IMR-90 (cell line): ENCODE results near the gene PCDH1. TPM values are rescaled to one million over a fixed set of nuclear protein-coding genes. Genes with fewer than 3 reads are reported as not detected.

Experiments
- ATAC-seq: fragments of 200-7000 bp; cut with Tn5 transposase; 2 replicates; pipeline ENCODE4 v1.9.1; 2020; ENCODE audit warnings: low read depth, mild to moderate bottlenecking, moderate library complexity
- BruUV-seq: library from RNA; stranded (reverse); fragments of 400-500 nt; replicated peaks from 2 replicates; lab custom pipeline; 2021; lab: Mats Ljungman, UMichigan
- CTCF ChIA-PET: fragments of 300-600 bp; formaldehyde crosslinking; extraction: SDS; loops from one replicate; lab custom pipeline; 2021; ENCODE audit warnings: antibody characterized with exemption; lab: Yijun Ruan, JAX
- POLR2A ChIA-PET: fragments of 300-600 bp; sonication (Branson Sonifier 250); formaldehyde crosslinking; loops from one replicate; lab custom pipeline; 2022; ENCODE audit warnings: antibody characterized with exemption; ENCODE audit not compliant: unreplicated experiment; lab: Charles Lee
- DNase-seq: peaks from one replicate; pipeline ENCODE4 v3.0.0; 2013
- H2AFZ ChIP-seq: replicated peaks from 2 replicates; pipeline ENCODE3; 2013; ENCODE audit warnings: low read length, mild to moderate bottlenecking; ENCODE audit not compliant: poor library complexity
- H2AK5ac ChIP-seq: 2 replicates; pipeline ENCODE4 v1.6.1; 2013; ENCODE audit warnings: low read depth, low read length, inconsistent platforms
- H2AK9ac ChIP-seq: replicated peaks from 2 replicates; pipeline ENCODE3; 2013; ENCODE audit warnings: mild to moderate bottlenecking, low read depth, low read length, moderate library complexity; ENCODE audit not compliant: poor library complexity
- H2BK120ac ChIP-seq: 2 replicates; pipeline ENCODE4 v1.6.1; 2013; ENCODE audit warnings: low read depth, low read length, inconsistent platforms
- H2BK15ac ChIP-seq: 3 replicates; pipeline ENCODE4 v1.6.1; 2013; ENCODE audit warnings: low read depth, low read length, inconsistent platforms
- H2BK20ac ChIP-seq: 2 replicates; pipeline ENCODE4 v1.6.1; 2013; ENCODE audit warnings: low read depth, mild to moderate bottlenecking, inconsistent platforms, low read length, moderate library complexity
- H2BK5ac ChIP-seq: 2 replicates; pipeline ENCODE4 v1.6.1; 2013; ENCODE audit warnings: mild to moderate bottlenecking, low read depth, low read length, inconsistent platforms; ENCODE audit not compliant: poor library complexity, severe bottlenecking
- H3K14ac ChIP-seq: replicated peaks from 2 replicates; pipeline ENCODE4 v1.6.1; 2013; ENCODE audit warnings: low read depth, low read length, inconsistent platforms
- H3K18ac ChIP-seq: 2 replicates; pipeline ENCODE4 v1.6.1; 2013; ENCODE audit warnings: low read depth, low read length, control low read depth
- H3K23ac ChIP-seq: 2 replicates; pipeline ENCODE4 v1.6.1; 2013; ENCODE audit warnings: low read depth, low read length, inconsistent platforms
- H3K27ac ChIP-seq: 2 replicates; pipeline ENCODE4 v1.5.1; 2013; ENCODE audit warnings: mild to moderate bottlenecking, control low read depth, low read length; ENCODE audit not compliant: insufficient read depth
- H3K27me3 ChIP-seq: 2 replicates; pipeline ENCODE4 v1.6.1; 2013; ENCODE audit warnings: low read length; ENCODE audit not compliant: control insufficient read depth, insufficient read depth
- H3K36me3 ChIP-seq: 2 replicates; pipeline ENCODE4 v1.6.1; 2013; ENCODE audit warnings: low read length, mixed read lengths; ENCODE audit not compliant: control insufficient read depth, insufficient read depth
- H3K4ac ChIP-seq: 2 replicates; pipeline ENCODE4 v1.6.1; 2013; ENCODE audit warnings: low read depth, low read length, inconsistent platforms
- H3K4me1 ChIP-seq: 2 replicates; pipeline ENCODE4 v1.6.1; 2013; ENCODE audit warnings: low read length, mixed read lengths; ENCODE audit not compliant: control insufficient read depth, insufficient read depth
- H3K4me2 ChIP-seq: 2 replicates; pipeline ENCODE4 v1.6.1; 2013; ENCODE audit warnings: low read depth, mild to moderate bottlenecking, control low read depth, low read length, moderate library complexity
- H3K4me3 ChIP-seq: 2 replicates; pipeline ENCODE4 v1.5.1; 2013; ENCODE audit warnings: low read depth, mild to moderate bottlenecking, control low read depth, low read length, moderate library complexity; ENCODE audit not compliant: insufficient read depth
- H3K56ac ChIP-seq: 2 replicates; pipeline ENCODE4 v1.6.1; 2013; ENCODE audit warnings: low read length, inconsistent platforms; ENCODE audit not compliant: insufficient read depth; ENCODE audit errors: extremely low read depth
- H3K79me1 ChIP-seq, 2 experiments: 2 replicates each; pipeline ENCODE4 v1.6.1; 2013; ENCODE audit warnings: low read length in 2 of 2, inconsistent platforms in 1 of 2, low read depth in 1 of 2
- H3K9ac ChIP-seq: 2 replicates; pipeline ENCODE4 v1.6.1; 2013; ENCODE audit warnings: low read depth, low read length, control low read depth
- H3K9me1 ChIP-seq: 2 replicates; pipeline ENCODE4 v1.6.1; 2013; ENCODE audit warnings: low read length, inconsistent platforms; ENCODE audit not compliant: insufficient read depth
- H3K9me3 ChIP-seq: 2 replicates; pipeline ENCODE4 v1.6.1; 2013; ENCODE audit warnings: low read length; ENCODE audit not compliant: control insufficient read depth, insufficient read depth
- H4K20me1 ChIP-seq: 2 replicates; pipeline ENCODE4 v1.6.1; 2013; ENCODE audit warnings: low read length, inconsistent platforms; ENCODE audit not compliant: insufficient read depth
- H4K5ac ChIP-seq: 2 replicates; pipeline ENCODE4 v1.6.1; 2013; ENCODE audit warnings: mild to moderate bottlenecking, low read depth, low read length, control low read depth
- H4K8ac ChIP-seq, 2 experiments: 2 replicates each; pipeline ENCODE4 v1.6.1; 2013; ENCODE audit warnings: low read depth in 2 of 2, low read length in 2 of 2, control low read depth in 1 of 2, inconsistent platforms in 1 of 2
- H4K91ac ChIP-seq: 2 replicates; pipeline ENCODE4 v1.6.1; 2013; ENCODE audit warnings: low read depth, low read length, inconsistent platforms; ENCODE audit not compliant: insufficient read depth
- BHLHE40 ChIP-seq: fragments of 150-350 bp; IDR thresholded peaks from 2 replicates; pipeline ENCODE4 v1.6.1; 2016; ENCODE audit warnings: mild to moderate bottlenecking, low read depth, low read length
- CEBPB ChIP-seq: IDR thresholded peaks from 2 replicates; pipeline ENCODE4 v1.6.1; 2012; ENCODE audit warnings: low read depth, low read length, improper control_type of control experiment
- CHD1 ChIP-seq: IDR thresholded peaks from 2 replicates; pipeline ENCODE4 v1.6.1; 2012; ENCODE audit warnings: low read depth, low read length, improper control_type of control experiment
- ELK1 ChIP-seq: fragments of 150-350 bp; IDR thresholded peaks from 2 replicates; pipeline ENCODE4 v1.6.1; 2016; ENCODE audit warnings: low read depth, mild to moderate bottlenecking, low read length, moderate library complexity, borderline replicate concordance
- FOS ChIP-seq: fragments of 150-350 bp; IDR thresholded peaks from 2 replicates; pipeline ENCODE4 v1.6.1; 2016; ENCODE audit warnings: low read depth, low read length
- MAFK ChIP-seq: IDR thresholded peaks from 2 replicates; pipeline ENCODE4 v1.6.1; 2012; ENCODE audit warnings: low read depth, low read length, improper control_type of control experiment
- MAZ ChIP-seq: IDR thresholded peaks from 2 replicates; pipeline ENCODE4 v1.6.1; 2012; ENCODE audit warnings: low read depth, mild to moderate bottlenecking, low read length, improper control_type of control experiment, moderate library complexity, borderline replicate concordance
- MXI1 ChIP-seq: IDR thresholded peaks from 2 replicates; pipeline ENCODE4 v1.6.1; 2012; ENCODE audit warnings: low read depth, mild to moderate bottlenecking, low read length, moderate library complexity, borderline replicate concordance
- NFE2L2 ChIP-seq: fragments of 150-350 bp; IDR thresholded peaks from 2 replicates; pipeline ENCODE4 v1.6.1; 2016; ENCODE audit warnings: low read depth, mild to moderate bottlenecking, low read length
- POLR2A ChIP-seq: IDR thresholded peaks from 2 replicates; pipeline ENCODE4 v1.6.1; 2012; ENCODE audit warnings: mild to moderate bottlenecking, low read depth, low read length
- RAD21 ChIP-seq: IDR thresholded peaks from 2 replicates; pipeline ENCODE4 v1.6.1; 2012; ENCODE audit warnings: low read length, improper control_type of control experiment
- RCOR1 ChIP-seq: IDR thresholded peaks from 2 replicates; pipeline ENCODE4 v1.6.1; 2012; ENCODE audit warnings: mild to moderate bottlenecking, low read length, improper control_type of control experiment; ENCODE audit not compliant: insufficient replicate concordance
- RFX5 ChIP-seq: IDR thresholded peaks from 2 replicates; pipeline ENCODE4 v1.8.0; 2012; ENCODE audit warnings: low read depth, mild to moderate bottlenecking, low read length, moderate library complexity
- SMC3 ChIP-seq: fragments of 150-350 bp; IDR thresholded peaks from 2 replicates; pipeline ENCODE4 v1.6.1; 2016; ENCODE audit warnings: low read depth, mild to moderate bottlenecking, antibody characterized with exemption, low read length, moderate library complexity
- WGBS, 2 experiments: methylation state at CpG; one replicate each; pipeline versions ENCODE4 v1.1.5 to v1.1.7; 2013; ENCODE audit warnings: missing lambda C conversion rate in 2 of 2; ENCODE audit not compliant: insufficient read length in 1 of 2; ENCODE audit errors: extremely low coverage in 2 of 2; 5-methylcytosine and 5-hydroxymethylcytosine counted together
- dilution Hi-C: fragments of 300-500 bp; cut with HindIII; formaldehyde crosslinking; loops from one replicate; pipeline ENCODE4 v1.14.3; 2018; ENCODE audit warnings: low sequenced_read_pairs; ENCODE audit not compliant: unreplicated experiment
- in situ Hi-C: fragments of 300-500 bp; cut with MboI; formaldehyde crosslinking; loops from 3 replicates; pipeline ENCODE4 v1.14.3; 2019; ENCODE audit warnings: low sequenced_read_pairs, inconsistent platforms, mixed read lengths
- intact Hi-C: fragments of 100-400 bp; cut with micrococcal nuclease; formaldehyde crosslinking; loops from 2 replicates; pipeline ENCODE4 v1.10.0; 2022
- polyA plus RNA-seq, 3 experiments: library from polyadenylated mRNA; depleted of rRNA; stranded (reverse); fragments of >200 nt; gene quantifications; 2 replicates each; pipeline ENCODE4 v1.2.3, GENCODE V29; 2012; ENCODE audit warnings: low replicate concordance in 1 of 3
- total RNA-seq: library from RNA; depleted of rRNA; stranded (reverse); fragments of >200 nt; gene quantifications from 2 replicates; pipeline ENCODE4 v1.2.3, GENCODE V29; 2012
- TF ChIP-seq, protein P1 (sequence below): conservative IDR thresholded peaks from 2 replicates; pipeline ENCODE4 v1.5.1; 2012; ENCODE audit warnings: mild to moderate bottlenecking, low read depth, low read length, improper control_type of control experiment
- TF ChIP-seq, protein P2 (sequence below): fragments of 150-350 bp; IDR thresholded peaks from 2 replicates; pipeline ENCODE4 v1.6.1; 2017; ENCODE audit warnings: mild to moderate bottlenecking, antibody characterized with exemption, low read length, low read depth

The PCDH1 gene
- total and polyA plus RNA-seq, 2 of the 4 experiments (the other 2 are of a cell fraction), result 0.74 to 0.90 TPM

GRCh38 chr5:141812512-141812911 is 65.7 kb downstream of the PCDH1 start:
- H3K4ac ChIP-seq, result no peak overlapping the region
- no peak overlapping the region for H3K27ac ChIP-seq
- in situ Hi-C loops (no loop called here), intact Hi-C loops (loop anchor here (5.0 kb wide), 1 partner anchor 110 kb away; no protein-coding TSS in a partner anchor), dilution Hi-C loops (no loop called here)
- H2AK5ac ChIP-seq, result no peak overlapping the region
- ATAC-seq (no peak), DNase-seq (no peak)
- no TSS peak for BruUV-seq
- H3K56ac ChIP-seq, result no peak overlapping the region
- H4K5ac ChIP-seq, result no peak overlapping the region
- peaks cover 78% of the 10 kb centered on the region for H3K27me3 ChIP-seq
- H2AK9ac ChIP-seq, result no peak overlapping the region
- no peaks in the 10 kb centered on the region for H3K4me1 ChIP-seq
- H3K36me3 ChIP-seq, result no peaks in the 10 kb centered on the region
- POLR2A ChIA-PET, result no interaction called here
- TF ChIP-seq ELK1, result no peak
- TF ChIP-seq MAZ, result no peak
- TF ChIP-seq NFE2L2, result no peak
- no peak for TF ChIP-seq POLR2A
- no peak for TF ChIP-seq BHLHE40
- TF ChIP-seq CEBPB, result no peak
- no peak for TF ChIP-seq MAFK
- no peak for TF ChIP-seq RAD21
- no peak for TF ChIP-seq FOS
- TF ChIP-seq CHD1, result no peak
- TF ChIP-seq RFX5, result no peak
- TF ChIP-seq SMC3, result no peak
- TF ChIP-seq, protein P1, sequence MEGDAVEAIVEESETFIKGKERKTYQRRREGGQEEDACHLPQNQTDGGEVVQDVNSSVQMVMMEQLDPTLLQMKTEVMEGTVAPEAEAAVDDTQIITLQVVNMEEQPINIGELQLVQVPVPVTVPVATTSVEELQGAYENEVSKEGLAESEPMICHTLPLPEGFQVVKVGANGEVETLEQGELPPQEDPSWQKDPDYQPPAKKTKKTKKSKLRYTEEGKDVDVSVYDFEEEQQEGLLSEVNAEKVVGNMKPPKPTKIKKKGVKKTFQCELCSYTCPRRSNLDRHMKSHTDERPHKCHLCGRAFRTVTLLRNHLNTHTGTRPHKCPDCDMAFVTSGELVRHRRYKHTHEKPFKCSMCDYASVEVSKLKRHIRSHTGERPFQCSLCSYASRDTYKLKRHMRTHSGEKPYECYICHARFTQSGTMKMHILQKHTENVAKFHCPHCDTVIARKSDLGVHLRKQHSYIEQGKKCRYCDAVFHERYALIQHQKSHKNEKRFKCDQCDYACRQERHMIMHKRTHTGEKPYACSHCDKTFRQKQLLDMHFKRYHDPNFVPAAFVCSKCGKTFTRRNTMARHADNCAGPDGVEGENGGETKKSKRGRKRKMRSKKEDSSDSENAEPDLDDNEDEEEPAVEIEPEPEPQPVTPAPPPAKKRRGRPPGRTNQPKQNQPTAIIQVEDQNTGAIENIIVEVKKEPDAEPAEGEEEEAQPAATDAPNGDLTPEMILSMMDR, result no peak
- no peak for TF ChIP-seq RCOR1
- TF ChIP-seq MXI1, result no peak
- TF ChIP-seq, protein P2, sequence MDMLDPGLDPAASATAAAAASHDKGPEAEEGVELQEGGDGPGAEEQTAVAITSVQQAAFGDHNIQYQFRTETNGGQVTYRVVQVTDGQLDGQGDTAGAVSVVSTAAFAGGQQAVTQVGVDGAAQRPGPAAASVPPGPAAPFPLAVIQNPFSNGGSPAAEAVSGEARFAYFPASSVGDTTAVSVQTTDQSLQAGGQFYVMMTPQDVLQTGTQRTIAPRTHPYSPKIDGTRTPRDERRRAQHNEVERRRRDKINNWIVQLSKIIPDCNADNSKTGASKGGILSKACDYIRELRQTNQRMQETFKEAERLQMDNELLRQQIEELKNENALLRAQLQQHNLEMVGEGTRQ, result no peak
- no peak overlapping the region for H3K18ac ChIP-seq
- no peak overlapping the region for H2BK120ac ChIP-seq
- 0% methylated on average over 1 of the region's 2 CpGs; no CpG with 5 or more reads in 1 of the 2 experiments for WGBS, 2 experiments
- no peak overlapping the region for H2BK5ac ChIP-seq
- H3K14ac ChIP-seq, result no peak overlapping the region
- no peak overlapping the region for H3K9ac ChIP-seq
- no peaks in the 10 kb centered on the region for H3K9me3 ChIP-seq
- H4K91ac ChIP-seq, result no peak overlapping the region
- H2BK15ac ChIP-seq, result no peak overlapping the region
- H4K8ac ChIP-seq, result no peak overlapping the region
- CTCF ChIA-PET, result no interaction called here
- H3K79me1 ChIP-seq, result no peaks in the 10 kb centered on the region
- H3K23ac ChIP-seq, result no peak overlapping the region
- no peaks in the 10 kb centered on the region for H3K9me1 ChIP-seq
- H3K4me3 ChIP-seq, result no peak overlapping the region
- H2AFZ ChIP-seq, result no peak overlapping the region
- no peaks in the 10 kb centered on the region for H4K20me1 ChIP-seq
- H3K4me2 ChIP-seq, result no peak overlapping the region
- H2BK20ac ChIP-seq, result no peak overlapping the region
